ENCODE data around the gene ARL8B.
A peak's percentile ranks its signal among the peaks of the same experiment; 100 is the strongest.

ARL8B gene

DNA sequence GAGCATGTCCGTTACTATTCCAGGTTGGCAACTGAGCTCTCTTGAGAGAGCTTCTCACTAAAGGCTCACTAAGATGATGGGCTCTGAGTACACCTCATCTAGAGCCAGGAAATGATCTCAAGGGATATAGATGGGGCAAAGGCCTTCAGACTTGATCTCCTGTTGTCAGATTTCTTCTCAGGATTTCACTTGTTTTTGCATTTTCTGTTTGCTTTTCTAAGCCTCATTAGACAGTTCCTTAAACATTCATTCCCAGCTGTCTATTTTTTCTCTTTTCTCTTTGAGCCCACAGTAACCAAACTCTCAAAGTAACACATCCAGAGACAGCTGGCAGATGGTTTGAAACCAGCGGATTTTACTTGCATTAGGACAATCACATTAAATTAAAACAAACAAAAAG, 28.4 kb upstream of the ARL8B start:
- no peak for TF ChIP-seq CTCF (IDR thresholded peaks at IDR 0.05; ENCODE audit: low read depth, low read length)
- Histone ChIP-seq H3K9me3 (ENCODE audit: severe bottlenecking) (peaks cover 2% of the 10 kb centered on the region), H3K4me3 (ENCODE audit: low read depth, low read length) (no peak overlapping the region), H3K36me3 (no peaks in the 10 kb centered on the region), H3K27me3 (ENCODE audit: insufficient read depth, low read depth, severe bottlenecking) (no peaks in the 10 kb centered on the region), H3K27ac (peak overlapping the region; percentile 2; the same call in 1 of the 2 replicates)
- no peak for DNase-seq

GRCh38 chr3:5095886-5096285, 26.2 kb upstream of the ARL8B start:
- Histone ChIP-seq H3K36me3 (no peaks in the 10 kb centered on the region), H3K4me3 (ENCODE audit: low read depth, low read length) (no peak overlapping the region), H3K27me3 (ENCODE audit: insufficient read depth, low read depth, severe bottlenecking) (no peaks in the 10 kb centered on the region), H3K9me3 (ENCODE audit: severe bottlenecking) (peaks cover 2% of the 10 kb centered on the region), H3K27ac (no peak overlapping the region)
- no peak for TF ChIP-seq CTCF (IDR thresholded peaks at IDR 0.05; ENCODE audit: low read depth, low read length)
- no peak for DNase-seq

GRCh38 chr3:5096336-5097008, 25.6 kb upstream of the ARL8B start:
- peaks cover 2% of the 10 kb centered on the region for H3K9me3 ChIP-seq (ENCODE audit: severe bottlenecking)
- no peak overlapping the region for H3K4me3 ChIP-seq (ENCODE audit: low read depth, low read length)
- H3K27me3 ChIP-seq (ENCODE audit: insufficient read depth, low read depth, severe bottlenecking) = no peaks in the 10 kb centered on the region
- H3K27ac ChIP-seq = no peak overlapping the region
- no peak for DNase-seq
- no peaks in the 10 kb centered on the region for H3K36me3 ChIP-seq
- TF ChIP-seq CTCF (IDR thresholded peaks at IDR 0.05; ENCODE audit: low read depth, low read length) = no peak

GRCh38 chr3:5098346-5098745, 23.7 kb upstream of the ARL8B start:
- no peaks in the 10 kb centered on the region for H3K9me3 ChIP-seq (ENCODE audit: severe bottlenecking)
- no peak overlapping the region for H3K4me3 ChIP-seq (ENCODE audit: low read depth, low read length)
- H3K36me3 ChIP-seq = no peaks in the 10 kb centered on the region
- H3K27ac ChIP-seq = no peak overlapping the region
- H3K27me3 ChIP-seq (ENCODE audit: insufficient read depth, low read depth, severe bottlenecking) = no peaks in the 10 kb centered on the region
- TF ChIP-seq CTCF (IDR thresholded peaks at IDR 0.05; ENCODE audit: low read depth, low read length) = no peak
- DNase-seq = no peak

DNA sequence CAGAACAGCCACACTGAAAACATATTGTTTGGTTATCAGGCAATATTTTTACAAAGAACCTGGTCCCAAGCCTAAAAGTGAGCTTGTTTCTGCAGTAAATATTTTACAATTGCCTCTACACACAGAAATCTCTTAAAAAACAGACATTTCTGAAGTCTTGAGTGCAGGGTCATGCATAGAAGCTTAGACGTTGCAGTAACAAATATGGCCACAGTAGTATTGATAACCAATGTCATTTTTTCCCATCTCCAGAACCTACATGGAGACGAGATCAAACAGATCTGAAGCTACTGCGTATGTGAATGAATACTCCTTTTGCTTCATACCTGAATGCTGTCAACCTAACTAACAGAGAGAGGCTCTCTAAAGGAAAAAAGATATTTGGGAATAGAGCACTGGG, 19.6 kb upstream of the ARL8B start:
- no peak overlapping the region for H3K27ac ChIP-seq
- no peaks in the 10 kb centered on the region for H3K36me3 ChIP-seq
- no peaks in the 10 kb centered on the region for H3K9me3 ChIP-seq (ENCODE audit: severe bottlenecking)
- DNase-seq = no peak
- no peak overlapping the region for H3K4me3 ChIP-seq (ENCODE audit: low read depth, low read length)
- no peak for TF ChIP-seq CTCF (IDR thresholded peaks at IDR 0.05; ENCODE audit: low read depth, low read length)
- H3K27me3 ChIP-seq (ENCODE audit: insufficient read depth, low read depth, severe bottlenecking) = no peaks in the 10 kb centered on the region

DNA sequence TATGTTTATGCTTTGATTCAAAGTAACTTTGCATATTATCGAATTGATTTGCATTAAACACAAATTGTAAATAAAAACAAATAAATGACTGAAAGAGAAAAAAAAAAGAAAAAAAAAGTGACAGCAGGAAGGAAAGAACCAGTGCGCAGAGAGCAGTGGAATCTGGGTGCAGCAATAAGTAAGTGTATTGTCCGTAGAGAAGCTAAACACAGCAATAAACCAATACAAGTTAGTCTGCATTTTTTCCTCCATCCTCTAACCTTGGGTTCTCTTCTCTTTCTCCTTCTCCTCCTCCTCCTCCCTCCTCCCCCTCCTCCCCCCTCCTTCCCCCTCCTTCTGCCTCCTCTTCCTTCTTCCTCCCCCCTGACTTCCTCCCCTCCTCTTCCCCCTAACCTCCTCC, 18.3 kb upstream of the ARL8B start:
- Histone ChIP-seq H3K9me3 (ENCODE audit: severe bottlenecking) (no peaks in the 10 kb centered on the region), H3K4me3 (ENCODE audit: low read depth, low read length) (no peak overlapping the region), H3K27ac (no peak overlapping the region), H3K27me3 (ENCODE audit: insufficient read depth, low read depth, severe bottlenecking) (no peaks in the 10 kb centered on the region), H3K36me3 (no peaks in the 10 kb centered on the region)
- no peak for DNase-seq
- TF ChIP-seq CTCF (IDR thresholded peaks at IDR 0.05; ENCODE audit: low read depth, low read length) = no peak
